Measurements from ENCODE around the gene CCDC14.
"Not testable (repeated sequence)": the region's sequence is repeated elsewhere in the genome, so short reads cannot be mapped to it uniquely, and the experiment has no call there.

The CCDC14 gene

GRCh38 chr3:123960781-123961507 is at the start of gene CCDC14:
TSS of gene CCDC14 (minus strand) at chr3:123961229. CDS start at chr3:123961173, 56 bp downstream.
- peak; percentile 81 for DNase-seq

GRCh38 chr3:124008321-124008720 is 47.3 kb upstream of the CCDC14 start:
- not testable (repeated sequence) for DNase-seq

GRCh38 chr3:124007186-124007585 is 46.2 kb upstream of the CCDC14 start:
- no peak for DNase-seq

- not testable (repeated sequence) for DNase-seq
Measured at GRCh38 chr3:124002405-124003079, 41.5 kb upstream of the CCDC14 start.

- not testable (repeated sequence) for DNase-seq
Measured at GRCh38 chr3:124001366-124001765, 40.3 kb upstream of the CCDC14 start.

- DNase-seq, result no peak
Measured at GRCh38 chr3:123997543-123997942, 36.5 kb upstream of the CCDC14 start.

- no peak for DNase-seq
Measured at GRCh38 chr3:123993818-123994217, 32.8 kb upstream of the CCDC14 start.

- not testable (repeated sequence) for DNase-seq
Measured at GRCh38 chr3:123991730-123992588, 30.9 kb upstream of the CCDC14 start, which contains the start of gene ROPN1. TSS of gene ROPN1 (minus strand) at chr3:123992124. CDS start at chr3:123980481, 11,643 bp downstream.

- no peak for DNase-seq
Measured at GRCh38 chr3:123986427-123986826, 25.4 kb upstream of the CCDC14 start.

- DNase-seq, result no peak
Measured at GRCh38 chr3:123984957-123985356, 23.9 kb upstream of the CCDC14 start.

GRCh38 chr3:123984350-123984749 is 23.3 kb upstream of the CCDC14 start:
- DNase-seq, result no peak

- DNase-seq, result not testable (repeated sequence)
Measured at GRCh38 chr3:123981317-123981716, 20.3 kb upstream of the CCDC14 start.

GRCh38 chr3:123980539-123980938 is 19.5 kb upstream of the CCDC14 start:
- no peak for DNase-seq

GRCh38 chr3:123979525-123980501 is 18.8 kb upstream of the CCDC14 start:
- DNase-seq, result peak; percentile 35

GRCh38 chr3:123976904-123977303 is 15.9 kb upstream of the CCDC14 start:
- not testable (repeated sequence) for DNase-seq

GRCh38 chr3:123976181-123976898 is 15.3 kb upstream of the CCDC14 start:
- not testable (repeated sequence) for DNase-seq

GRCh38 chr3:123975030-123975429 is 14.0 kb upstream of the CCDC14 start:
- not testable (repeated sequence) for DNase-seq

- no peak for DNase-seq
Measured at GRCh38 chr3:123971406-123971805, 10.4 kb upstream of the CCDC14 start.

- DNase-seq, result not testable (repeated sequence)
Measured at GRCh38 chr3:123967260-123967659, 6.2 kb upstream of the CCDC14 start.

GRCh38 chr3:123966799-123967198 is 5.8 kb upstream of the CCDC14 start:
- DNase-seq, result not testable (repeated sequence)

- not testable (repeated sequence) for DNase-seq
Measured at GRCh38 chr3:123964793-123965192, 3.8 kb upstream of the CCDC14 start.
